ENCODE data around the gene FN1.

FN1 gene

DNA sequence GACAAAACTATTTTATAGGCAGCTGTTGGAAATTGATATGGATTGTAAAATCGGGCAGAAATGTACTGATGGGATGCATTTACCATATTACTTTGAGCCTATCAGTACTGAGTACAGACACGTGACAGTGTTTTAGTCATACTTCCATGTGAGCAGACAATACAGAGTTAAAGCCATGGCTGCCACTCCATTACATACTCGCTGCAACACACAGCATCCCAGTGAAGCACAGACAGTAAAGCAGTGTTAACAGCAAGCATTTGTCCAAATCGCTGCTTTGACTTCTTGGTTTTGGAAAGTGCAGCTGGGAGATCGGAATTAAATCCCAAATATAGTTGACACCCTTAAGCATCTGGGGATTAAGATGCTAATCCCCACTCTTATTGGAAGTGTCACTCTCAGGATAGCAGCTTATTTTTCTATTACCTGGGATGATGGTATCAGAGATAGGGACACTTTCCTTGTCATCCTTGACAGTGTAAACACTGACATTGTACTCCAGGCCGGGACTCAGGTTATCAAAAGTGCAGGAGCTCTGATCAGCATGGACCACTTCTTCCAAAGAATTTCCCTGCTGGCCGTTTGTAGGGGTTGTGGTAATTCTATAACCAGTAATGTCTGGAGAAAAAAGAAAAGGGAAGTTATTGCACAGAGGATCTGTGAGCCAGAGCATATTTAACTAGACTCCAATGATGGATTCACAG is 41.6 kb downstream of the FN1 start:
- Histone ChIP-seq H3K27ac (no peak overlapping the region), H3K4me2 (no peak overlapping the region), H3K36me3 (ENCODE audit: insufficient read depth) (no peaks in the 10 kb centered on the region), H3K4me3 (IDR thresholded peaks at IDR 0.05; ENCODE audit: insufficient read depth, low read depth, low read length) (no peak overlapping the region), H3K27me3 (ENCODE audit: insufficient read depth, low read depth) (no peaks in the 10 kb centered on the region), H3K4me1 (ENCODE audit: low read depth, poor library complexity, severe bottlenecking) (no peaks in the 10 kb centered on the region), H3K9ac (no peak overlapping the region), H4K20me1 (ENCODE audit: insufficient read depth) (no peaks in the 10 kb centered on the region), H3K79me2 (ENCODE audit: insufficient read depth, low read depth) (no peaks in the 10 kb centered on the region), H2AFZ (ENCODE audit: low read depth) (no peak overlapping the region)
- TF ChIP-seq, protein P1, sequence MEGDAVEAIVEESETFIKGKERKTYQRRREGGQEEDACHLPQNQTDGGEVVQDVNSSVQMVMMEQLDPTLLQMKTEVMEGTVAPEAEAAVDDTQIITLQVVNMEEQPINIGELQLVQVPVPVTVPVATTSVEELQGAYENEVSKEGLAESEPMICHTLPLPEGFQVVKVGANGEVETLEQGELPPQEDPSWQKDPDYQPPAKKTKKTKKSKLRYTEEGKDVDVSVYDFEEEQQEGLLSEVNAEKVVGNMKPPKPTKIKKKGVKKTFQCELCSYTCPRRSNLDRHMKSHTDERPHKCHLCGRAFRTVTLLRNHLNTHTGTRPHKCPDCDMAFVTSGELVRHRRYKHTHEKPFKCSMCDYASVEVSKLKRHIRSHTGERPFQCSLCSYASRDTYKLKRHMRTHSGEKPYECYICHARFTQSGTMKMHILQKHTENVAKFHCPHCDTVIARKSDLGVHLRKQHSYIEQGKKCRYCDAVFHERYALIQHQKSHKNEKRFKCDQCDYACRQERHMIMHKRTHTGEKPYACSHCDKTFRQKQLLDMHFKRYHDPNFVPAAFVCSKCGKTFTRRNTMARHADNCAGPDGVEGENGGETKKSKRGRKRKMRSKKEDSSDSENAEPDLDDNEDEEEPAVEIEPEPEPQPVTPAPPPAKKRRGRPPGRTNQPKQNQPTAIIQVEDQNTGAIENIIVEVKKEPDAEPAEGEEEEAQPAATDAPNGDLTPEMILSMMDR (conservative IDR thresholded peaks at IDR 0.05; ENCODE audit: low read depth, low read length), result no peak

DNA sequence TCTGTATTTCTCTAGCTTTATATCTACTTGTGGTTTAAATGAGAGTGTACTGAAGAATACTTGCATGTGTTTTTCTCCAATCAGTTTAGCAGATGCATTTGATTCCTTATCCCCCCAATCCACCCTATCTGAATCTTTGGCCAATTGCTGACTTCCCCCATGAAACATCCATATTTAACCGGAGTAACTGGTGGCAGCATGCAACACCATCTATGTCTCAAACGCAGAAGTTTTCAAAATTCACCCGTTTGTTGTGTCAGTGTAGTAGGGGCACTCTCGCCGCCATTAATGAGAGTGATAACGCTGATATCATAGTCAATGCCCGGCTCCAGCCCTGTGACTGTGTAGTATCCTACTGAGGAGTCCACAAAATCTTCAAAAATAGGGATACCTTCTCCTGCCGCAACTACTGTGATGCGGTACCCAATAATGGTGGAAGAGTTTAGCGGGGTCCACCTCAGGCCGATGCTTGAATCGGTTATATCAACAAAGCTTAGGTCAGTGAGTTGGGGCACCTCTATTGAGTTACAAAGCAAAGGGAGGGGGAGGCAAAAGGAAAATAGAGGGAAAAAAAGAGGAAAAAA is 43.1 kb downstream of the FN1 start:
- H3K36me3 ChIP-seq (ENCODE audit: insufficient read depth), result no peaks in the 10 kb centered on the region
- no peak overlapping the region for H3K27ac ChIP-seq
- H4K20me1 ChIP-seq (ENCODE audit: insufficient read depth), result no peaks in the 10 kb centered on the region
- no peak overlapping the region for H3K4me2 ChIP-seq
- H3K4me1 ChIP-seq (ENCODE audit: low read depth, poor library complexity, severe bottlenecking), result no peaks in the 10 kb centered on the region
- no peak overlapping the region for H2AFZ ChIP-seq (ENCODE audit: low read depth)
- no peak overlapping the region for H3K4me3 ChIP-seq (IDR thresholded peaks at IDR 0.05; ENCODE audit: insufficient read depth, low read depth, low read length)
- H3K27me3 ChIP-seq (ENCODE audit: insufficient read depth, low read depth), result no peaks in the 10 kb centered on the region
- H3K9ac ChIP-seq, result no peak overlapping the region
- TF ChIP-seq, protein P1 (conservative IDR thresholded peaks at IDR 0.05; ENCODE audit: low read depth, low read length), result no peak
- no peaks in the 10 kb centered on the region for H3K79me2 ChIP-seq (ENCODE audit: insufficient read depth, low read depth)

DNA sequence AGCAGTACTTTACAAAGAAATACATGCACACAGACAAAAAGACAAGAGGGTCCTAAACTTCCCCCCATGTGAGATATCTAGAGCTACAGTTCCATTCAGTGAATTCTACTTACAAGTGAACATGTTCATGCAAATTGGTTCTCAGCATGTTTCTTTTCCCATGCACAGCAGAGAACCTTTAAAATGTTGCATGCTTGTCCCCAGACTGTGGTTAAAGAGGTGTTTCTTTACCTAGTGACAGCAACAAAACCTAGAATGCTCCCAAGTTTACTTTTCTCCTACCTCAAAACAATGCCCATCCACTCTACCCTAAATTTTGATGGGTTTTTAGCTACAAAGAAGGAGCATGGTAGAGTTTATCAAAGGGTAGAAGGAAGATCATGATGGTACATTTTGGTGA is 43.7 kb downstream of the FN1 start:
- TF ChIP-seq, protein P1 (conservative IDR thresholded peaks at IDR 0.05; ENCODE audit: low read depth, low read length), result no peak
- Histone ChIP-seq H2AFZ (ENCODE audit: low read depth) (no peak overlapping the region), H3K4me2 (no peak overlapping the region), H3K27ac (no peak overlapping the region), H3K4me3 (IDR thresholded peaks at IDR 0.05; ENCODE audit: insufficient read depth, low read depth, low read length) (no peak overlapping the region), H3K27me3 (ENCODE audit: insufficient read depth, low read depth) (no peaks in the 10 kb centered on the region), H3K79me2 (ENCODE audit: insufficient read depth, low read depth) (no peaks in the 10 kb centered on the region), H3K4me1 (ENCODE audit: low read depth, poor library complexity, severe bottlenecking) (no peaks in the 10 kb centered on the region), H3K36me3 (ENCODE audit: insufficient read depth) (no peaks in the 10 kb centered on the region), H4K20me1 (ENCODE audit: insufficient read depth) (no peaks in the 10 kb centered on the region), H3K9ac (no peak overlapping the region)

DNA sequence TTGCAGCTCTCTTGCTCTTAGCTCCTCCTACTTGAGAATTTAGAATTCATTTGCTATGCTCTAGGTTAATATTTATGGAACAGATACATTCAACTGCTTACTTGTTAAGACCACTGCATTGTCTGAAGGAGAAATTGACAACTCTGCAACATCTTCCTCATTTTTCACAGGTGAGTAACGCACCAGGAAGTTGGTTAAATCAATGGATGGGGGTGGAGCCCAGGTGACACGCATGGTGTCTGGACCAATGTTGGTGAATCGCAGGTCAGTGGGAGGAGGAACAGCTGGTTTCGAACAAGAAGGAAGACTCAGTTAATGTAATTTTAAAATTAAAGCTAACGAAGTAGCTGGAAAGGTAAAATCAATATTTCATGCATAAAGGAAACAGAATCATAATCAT is 44.3 kb downstream of the FN1 start:
- no peaks in the 10 kb centered on the region for H3K36me3 ChIP-seq (ENCODE audit: insufficient read depth)
- H3K4me1 ChIP-seq (ENCODE audit: low read depth, poor library complexity, severe bottlenecking), result peaks cover 1% of the 10 kb centered on the region
- H3K79me2 ChIP-seq (ENCODE audit: insufficient read depth, low read depth), result no peaks in the 10 kb centered on the region
- no peak overlapping the region for H3K4me3 ChIP-seq (IDR thresholded peaks at IDR 0.05; ENCODE audit: insufficient read depth, low read depth, low read length)
- TF ChIP-seq, protein P1 (conservative IDR thresholded peaks at IDR 0.05; ENCODE audit: low read depth, low read length), result no peak
- H2AFZ ChIP-seq (ENCODE audit: low read depth), result no peak overlapping the region
- H3K27me3 ChIP-seq (ENCODE audit: insufficient read depth, low read depth), result no peaks in the 10 kb centered on the region
- H3K27ac ChIP-seq, result no peak overlapping the region
- no peaks in the 10 kb centered on the region for H4K20me1 ChIP-seq (ENCODE audit: insufficient read depth)
- no peak overlapping the region for H3K4me2 ChIP-seq
- no peak overlapping the region for H3K9ac ChIP-seq
